Right renal pelvis (tissue), 4 donors: Measurements from ENCODE around the gene SYPL2. TPM values are rescaled to one million over a fixed set of nuclear protein-coding genes. Genes with fewer than 3 reads are reported as not detected.

Source experiments
- DNase-seq, 4 donors: peaks; one replicate each; pipeline ENCODE4 v3.0.0-alpha.2; 2013; ENCODE audit warnings: low read depth in 4 of 4, low spot score in 3 of 4, missing footprints in 1 of 4
- polyA plus RNA-seq, 4 donors: library from polyadenylated mRNA; unstranded; fragments of 120-200 nt; gene quantifications; one replicate each; pipeline ENCODE4 v1.2.1, GENCODE V29; 2013; ENCODE audit not compliant: insufficient read length in 4 of 4

Gene SYPL2
- polyA plus RNA-seq, 4 donors, result 6.5 to 12.5 (median 10.3) TPM

DNA sequence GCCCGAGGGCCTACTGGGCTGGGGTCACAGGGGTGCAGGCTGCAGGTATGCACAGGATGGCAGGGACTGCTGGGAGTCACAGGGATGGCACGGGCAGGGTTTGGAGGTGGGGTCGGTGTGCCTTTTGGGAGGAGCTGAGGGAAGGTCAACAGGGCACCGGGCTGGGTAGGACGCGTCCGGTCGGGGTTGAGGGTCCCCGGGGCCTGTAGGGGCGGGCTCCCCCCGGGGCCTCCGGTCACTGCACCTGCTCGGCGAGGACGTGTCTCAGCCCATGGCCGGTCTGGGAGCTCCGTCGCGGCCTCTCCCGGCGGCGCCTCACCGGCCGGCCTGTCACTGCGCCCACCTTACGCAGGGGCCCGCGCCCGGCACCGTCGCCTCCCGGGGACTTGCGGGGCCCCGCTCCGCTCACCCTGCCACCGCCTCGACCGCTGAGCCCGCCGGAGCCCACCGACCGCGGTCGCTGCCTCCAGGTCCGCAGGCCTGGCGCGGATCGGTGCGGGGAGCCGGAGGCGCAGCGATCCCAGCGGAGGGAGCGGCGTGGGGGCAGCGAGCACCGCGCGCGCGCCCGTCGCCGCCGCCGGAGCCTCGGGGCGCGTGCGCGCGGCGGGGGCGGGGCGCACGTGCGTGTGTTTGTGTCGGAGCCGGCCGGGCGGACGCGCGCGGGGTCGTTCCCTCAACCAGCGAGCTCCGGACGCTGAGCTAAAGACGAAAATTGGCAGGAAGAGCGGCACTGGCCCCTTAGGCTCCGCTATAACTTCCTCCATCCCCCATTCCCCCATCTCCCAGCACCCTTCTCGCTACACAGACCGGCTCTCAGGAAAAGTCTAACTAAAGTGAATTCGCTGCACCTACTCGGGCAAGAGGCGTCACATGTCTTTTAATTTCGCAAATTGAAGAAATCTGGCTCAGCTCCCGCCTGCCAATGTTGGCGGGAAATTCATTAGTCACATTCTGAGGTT is 43.1 kb downstream of the SYPL2 start, which contains the start of gene AMIGO1:
Gene AMIGO1, minus strand, starts transcription at position 552 of the 959 bp plus-strand sequence. CDS start 815 bp downstream, outside the sequence.
- DNase-seq, result no peak

DNA sequence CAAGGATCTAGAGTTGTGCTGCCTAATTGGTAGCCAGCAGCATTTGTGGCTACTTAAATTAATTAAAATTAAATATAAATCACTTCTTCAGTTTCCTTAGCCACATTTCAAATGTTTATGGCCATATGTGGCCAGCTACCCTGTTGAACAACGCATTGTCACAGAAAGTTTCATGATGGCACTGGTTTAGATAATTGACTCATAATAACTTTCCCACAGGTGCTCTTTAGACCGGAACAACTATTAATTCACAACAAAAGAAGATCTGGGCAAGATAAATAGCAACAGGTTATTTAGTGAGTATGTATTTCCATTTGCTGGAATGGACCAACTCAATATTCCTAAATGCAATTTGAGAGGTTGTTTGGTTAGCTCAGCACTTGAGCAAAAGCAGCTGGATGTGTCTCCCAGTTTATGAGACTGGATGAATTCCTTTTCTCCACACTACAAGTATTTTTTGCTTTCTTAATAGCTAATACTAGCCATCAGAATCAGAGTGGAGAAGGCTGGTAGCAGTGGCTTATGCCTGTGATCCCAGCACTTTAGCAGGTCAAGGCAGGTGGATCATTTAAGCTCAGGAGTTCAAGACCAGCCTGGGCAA is 46.9 kb downstream of the SYPL2 start:
- DNase-seq, result no peak

DNA sequence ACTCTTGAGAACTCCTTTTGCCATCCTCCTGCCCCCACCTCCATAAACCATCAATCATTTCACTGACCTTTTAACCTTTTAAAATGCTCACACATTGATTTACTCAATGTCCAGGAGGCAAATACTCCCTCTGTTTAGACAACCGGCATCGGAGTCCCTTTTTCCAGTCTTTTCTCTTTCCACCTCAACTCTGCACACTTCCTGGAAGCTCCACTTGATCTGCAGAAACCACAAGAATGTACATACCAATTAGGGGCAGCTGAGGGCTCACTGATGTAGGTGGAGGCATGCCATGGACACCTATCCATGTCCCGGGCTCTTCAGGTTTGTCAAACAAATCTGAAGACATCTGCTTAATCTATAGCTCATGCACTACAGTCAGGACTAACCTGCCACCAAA is 48.5 kb downstream of the SYPL2 start:
- DNase-seq, result no peak

DNA sequence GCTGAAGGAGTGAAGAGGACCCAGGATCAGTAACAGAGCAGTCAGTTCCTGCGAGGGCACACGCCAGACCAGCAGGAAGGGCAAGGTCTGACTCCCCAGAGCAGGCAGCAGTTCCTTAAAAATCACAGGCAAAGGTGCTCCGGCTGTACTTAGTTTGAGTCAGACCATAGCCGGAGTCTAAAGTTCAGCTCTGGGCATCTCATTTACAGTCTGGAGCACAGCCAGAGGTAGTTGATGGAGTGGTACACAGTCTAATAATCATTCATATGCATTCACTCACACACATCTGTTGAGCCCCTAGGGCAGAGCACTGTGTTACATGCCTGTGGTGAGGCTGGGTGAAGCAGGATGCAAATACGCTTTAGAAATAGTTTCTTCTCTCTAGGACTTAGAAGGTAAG is 50.5 kb downstream of the SYPL2 start:
- DNase-seq, result no peak

DNA sequence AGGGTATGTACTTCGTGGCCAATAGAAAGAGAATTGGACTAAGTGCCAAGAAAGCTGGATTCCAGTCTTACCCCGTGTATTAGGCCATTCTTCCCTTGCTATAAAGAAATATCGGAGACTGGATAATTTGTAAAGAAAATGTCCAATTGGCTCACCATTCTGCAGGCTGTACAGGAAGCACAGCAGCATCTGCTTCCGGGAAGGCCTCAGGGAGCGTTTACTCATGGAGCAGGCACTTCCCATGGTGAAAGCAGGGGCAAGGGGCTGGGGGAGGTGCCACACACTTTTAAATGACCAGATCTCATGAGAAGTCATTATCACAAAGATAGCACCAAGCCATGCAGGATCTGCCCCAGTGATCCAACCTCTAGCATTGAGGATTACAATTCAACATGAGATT is 51.0 kb downstream of the SYPL2 start:
- DNase-seq, result no peak

DNA sequence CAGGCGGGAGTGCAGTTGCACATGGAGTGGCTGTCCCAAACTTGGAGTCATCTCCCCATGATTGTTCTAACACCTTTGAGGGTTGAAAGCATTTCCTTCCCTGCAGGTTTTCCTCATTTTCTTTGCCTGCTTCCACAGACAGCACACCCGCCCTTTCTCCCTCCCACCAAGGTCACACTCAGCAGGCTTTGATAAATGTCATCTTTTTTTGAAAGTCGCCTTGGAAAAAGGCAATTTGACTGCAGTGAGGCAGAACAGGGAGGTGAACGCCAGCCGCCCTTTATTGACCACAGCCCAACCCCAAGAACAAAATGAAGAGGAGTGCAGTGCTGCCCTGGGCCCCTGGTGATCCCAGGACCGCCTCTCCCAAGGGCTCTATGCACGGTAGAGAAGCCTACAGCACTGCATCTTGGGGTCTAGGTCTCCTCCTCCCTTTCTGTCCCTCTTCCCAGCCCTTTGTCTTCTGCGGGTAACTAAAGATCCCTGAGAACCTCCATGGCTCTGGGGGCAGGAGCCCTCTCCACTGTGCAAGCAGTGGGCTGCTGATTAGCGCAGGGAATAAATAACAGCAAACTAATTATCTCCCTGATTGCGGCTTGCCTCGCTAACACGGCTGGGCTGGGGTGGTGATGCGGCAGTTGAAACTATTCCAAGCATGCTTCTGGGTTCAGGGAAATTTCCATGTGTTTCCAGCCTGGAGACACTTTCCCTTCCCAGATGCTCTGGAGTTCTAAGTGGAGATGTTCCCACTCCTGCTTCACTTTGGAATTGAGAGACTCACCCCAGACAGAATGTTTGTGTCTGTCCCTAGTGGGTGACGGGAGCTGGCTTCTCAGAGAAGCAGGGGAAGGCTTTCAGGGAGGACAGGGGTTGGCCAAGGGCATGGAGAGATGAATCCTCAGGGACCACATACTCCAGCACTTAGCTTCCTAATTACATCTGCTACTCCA is 54.9 kb downstream of the SYPL2 start:
- no peak for DNase-seq

DNA sequence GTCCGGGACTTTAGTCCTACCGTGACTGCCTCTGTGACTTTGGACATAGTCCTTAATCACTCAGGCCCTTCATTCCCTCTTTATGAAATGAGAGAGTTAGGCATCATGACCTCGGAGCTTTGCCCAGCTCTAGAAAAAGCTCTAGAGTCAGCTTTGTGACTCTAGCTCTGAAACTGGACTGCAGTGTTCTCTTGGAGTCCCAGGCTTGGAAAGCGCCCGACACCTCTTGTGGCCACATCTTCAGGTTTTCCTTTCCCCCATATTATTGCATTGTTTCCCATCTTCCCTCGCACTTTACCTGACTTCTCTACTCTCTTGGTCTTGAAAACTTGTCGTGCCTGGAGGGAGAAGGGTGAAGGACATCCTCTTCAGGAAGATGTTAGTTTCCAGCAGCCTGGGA is 55.7 kb downstream of the SYPL2 start:
- DNase-seq, result no peak

DNA sequence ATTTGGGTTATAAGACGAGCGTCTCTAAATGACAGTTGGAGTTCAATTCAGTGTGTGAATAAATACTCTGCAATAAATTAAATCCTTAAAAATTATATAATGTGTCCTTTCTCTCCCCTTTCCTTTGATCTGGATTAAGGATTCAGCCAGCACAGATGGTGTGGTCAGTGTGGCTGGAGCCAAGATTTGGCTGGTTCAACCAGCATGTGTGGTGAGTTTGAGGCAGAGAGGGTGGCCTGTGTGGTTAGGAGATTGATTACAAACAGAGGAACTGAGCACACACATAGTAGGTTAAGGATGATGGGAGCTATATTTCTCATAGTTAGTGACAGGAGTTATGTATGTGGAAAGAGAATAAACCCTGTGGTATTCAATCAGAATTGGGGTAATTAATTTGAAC is 57.4 kb downstream of the SYPL2 start:
- no peak for DNase-seq

DNA sequence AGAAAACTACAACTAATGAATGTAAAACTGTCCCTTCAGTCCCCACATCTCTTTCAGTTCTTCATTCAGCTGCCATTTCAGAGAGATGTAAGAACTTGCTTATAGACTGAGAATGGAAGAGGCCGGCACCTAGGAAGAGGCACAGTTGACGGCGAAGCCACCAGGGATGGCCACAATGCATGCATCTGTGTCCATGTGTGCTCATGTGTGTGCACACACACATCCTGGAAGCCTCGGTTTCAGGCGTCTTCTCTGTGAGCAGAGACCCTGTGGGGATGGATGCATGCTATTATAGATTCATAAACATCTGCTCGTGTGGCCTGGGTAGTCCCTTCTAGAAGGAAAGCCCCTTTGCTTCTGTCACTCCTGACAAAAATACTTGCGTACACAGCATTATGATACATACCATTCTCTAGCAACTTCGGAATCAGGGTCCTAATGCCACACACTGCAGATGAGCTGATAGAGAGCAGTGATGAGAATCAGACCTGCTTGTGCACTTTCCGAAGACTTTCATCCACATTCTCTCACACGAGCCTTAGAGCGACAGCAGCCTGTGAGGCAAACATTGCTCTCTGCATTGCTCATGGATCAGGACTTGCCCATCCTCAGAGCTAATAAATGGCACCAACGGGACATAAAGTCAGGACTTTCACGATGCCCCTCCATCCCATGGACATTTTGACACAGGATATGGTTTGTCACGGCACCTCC is 60.9 kb downstream of the SYPL2 start:
- DNase-seq, result no peak

DNA sequence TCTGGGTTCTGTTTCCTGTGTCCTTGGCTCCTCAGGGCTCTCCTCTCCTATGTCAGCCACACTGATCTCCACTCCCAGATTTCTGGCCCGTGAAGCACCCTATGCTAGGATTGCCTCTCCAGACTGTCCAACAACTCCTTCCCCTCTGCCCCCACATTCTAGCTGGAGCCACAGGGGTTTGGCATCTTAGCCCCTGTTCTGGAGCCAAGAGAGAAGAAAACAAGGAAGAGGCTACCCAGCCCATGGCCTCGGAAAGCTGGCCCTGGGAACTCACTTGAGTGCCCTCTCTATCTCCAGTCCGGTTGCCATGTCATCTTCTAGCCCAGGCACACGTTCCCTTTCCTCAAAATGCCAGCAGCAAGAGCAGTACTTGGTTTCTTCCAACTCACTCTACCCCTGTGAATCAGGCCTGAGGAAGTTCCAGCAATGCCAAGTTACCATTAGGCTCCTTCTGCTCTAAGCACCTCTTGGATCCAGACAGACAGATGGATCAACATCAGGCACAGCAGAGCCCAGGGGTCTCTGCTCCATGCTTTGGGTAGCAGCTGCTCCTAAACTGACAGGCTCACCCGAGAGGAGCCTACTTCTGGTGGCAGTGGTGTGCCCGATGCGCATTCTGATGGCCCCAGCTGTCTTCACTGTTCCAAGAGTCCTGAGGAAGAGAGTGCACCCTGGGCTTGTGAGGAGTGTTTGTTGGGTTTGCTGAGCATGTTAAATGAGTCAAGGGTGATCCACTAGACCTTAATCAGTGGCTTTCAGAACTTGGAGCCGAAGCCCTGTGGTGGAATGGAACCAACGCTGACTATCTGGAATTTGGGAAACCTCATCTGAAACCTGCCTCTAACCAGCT is 61.7 kb downstream of the SYPL2 start:
- no peak for DNase-seq

DNA sequence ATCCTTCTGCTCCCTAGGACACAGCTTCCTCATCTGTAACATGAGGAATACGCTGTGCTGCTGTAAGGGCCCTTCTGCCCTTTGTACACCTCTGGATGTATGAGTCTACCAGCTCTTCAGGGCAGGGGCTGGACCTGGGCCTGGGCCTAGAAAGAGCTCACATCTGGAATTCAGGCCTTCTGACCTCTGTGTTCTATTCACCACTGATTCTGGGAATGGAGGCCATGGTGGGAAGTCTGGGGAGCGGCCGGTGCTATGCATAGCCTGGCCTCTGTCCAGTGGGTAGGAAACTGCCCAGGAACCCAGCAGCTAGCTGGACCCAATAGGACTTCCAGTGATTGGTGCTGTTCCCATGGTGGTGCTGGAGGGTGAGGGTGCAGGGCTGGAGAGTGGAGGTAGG is 62.4 kb downstream of the SYPL2 start:
- DNase-seq, result no peak

DNA sequence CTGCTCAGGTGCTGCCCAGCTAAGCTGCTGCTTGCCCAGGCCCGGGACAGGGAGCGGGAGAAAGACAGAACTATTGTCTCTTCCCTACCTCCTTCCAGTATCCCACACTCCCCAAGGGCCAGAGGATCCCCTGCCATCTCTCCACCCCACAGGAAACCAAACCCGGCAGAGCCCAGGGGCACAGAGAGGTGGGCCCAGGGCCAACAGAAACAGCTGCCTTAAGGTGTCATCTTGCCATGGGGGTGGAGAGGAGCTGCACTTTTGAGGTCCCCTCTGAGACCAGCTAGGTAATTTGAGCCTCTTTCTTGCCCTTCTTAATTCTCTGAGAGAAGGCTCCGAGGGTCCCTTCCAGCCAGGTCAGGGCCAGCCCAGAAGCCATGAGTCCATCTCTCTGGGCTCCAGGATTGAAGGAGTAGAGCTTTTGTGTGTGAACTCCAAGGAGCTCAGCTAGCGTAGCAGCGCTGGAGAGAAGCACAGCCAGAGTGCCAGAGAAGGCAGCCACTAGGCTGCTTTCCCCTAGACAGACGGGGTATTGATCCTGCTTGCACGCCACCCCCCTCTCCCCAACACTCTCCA is 63.6 kb downstream of the SYPL2 start:
- no peak for DNase-seq

DNA sequence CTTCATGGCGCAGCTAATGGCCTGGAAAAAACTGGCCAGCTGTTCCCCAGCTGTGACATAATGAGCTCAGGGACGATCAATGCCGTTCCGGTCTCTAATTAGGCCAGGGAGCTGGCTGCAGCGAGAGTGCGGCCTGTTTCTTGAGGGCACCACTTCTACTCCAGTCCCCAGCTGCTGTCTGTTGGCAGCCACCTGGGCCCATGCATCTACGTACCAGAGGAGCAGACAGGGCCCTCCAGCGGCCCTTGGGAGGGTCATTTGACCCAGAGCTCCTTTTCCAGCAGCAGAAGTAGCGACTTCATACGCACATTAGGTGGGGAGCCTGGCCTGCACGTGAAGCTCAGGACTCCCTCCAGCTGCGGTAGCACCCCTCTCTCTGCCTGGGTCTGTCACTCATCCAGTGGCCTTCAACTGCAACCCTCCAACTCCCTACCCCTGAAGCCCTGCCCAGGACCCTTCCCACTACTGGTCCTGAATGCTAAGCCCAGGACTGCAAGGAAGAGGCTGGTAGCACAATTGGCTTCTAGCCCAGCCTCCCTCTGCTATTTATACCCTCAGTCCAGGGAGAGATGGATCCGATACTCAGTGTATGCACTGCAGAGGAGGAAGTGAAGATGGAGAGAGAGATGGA is 64.2 kb downstream of the SYPL2 start:
- no peak for DNase-seq

DNA sequence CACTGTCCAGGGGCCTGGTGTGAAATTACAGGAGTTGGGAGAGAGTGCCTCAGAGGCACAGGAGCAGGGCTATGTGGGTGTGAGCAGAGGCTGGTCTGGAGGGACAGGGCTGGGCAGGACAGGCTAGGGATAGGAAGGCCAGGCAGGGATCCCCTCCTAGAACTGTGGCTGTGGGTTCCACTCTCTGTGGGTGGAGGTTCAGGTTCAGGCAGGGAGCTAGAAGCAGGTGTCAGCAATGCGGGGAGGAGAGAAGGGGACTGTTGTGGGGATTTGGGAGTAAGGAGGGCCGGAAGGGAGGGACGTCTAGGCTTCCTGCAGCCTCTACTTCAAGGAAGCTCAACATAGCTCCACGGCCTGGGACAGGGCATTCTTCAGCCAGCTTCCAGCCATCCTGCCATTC is 65.0 kb downstream of the SYPL2 start:
- no peak for DNase-seq
